GM12875 (cell line): ENCODE results near the gene SEMA4D.

Experiments
- H3K4me3 ChIP-seq: one replicate; pipeline ENCODE4 v1.5.1; 2011; ENCODE audit warnings: low read depth, low read length, control low read depth
- TF ChIP-seq, protein P1 (sequence below): IDR thresholded peaks from 2 replicates; pipeline ENCODE4 v1.5.1; 2011; ENCODE audit warnings: low read depth, mild to moderate bottlenecking, control low read depth, inconsistent platforms, low read length, moderate library complexity, borderline replicate concordance; ENCODE audit not compliant: insufficient read depth

Gene SEMA4D

DNA sequence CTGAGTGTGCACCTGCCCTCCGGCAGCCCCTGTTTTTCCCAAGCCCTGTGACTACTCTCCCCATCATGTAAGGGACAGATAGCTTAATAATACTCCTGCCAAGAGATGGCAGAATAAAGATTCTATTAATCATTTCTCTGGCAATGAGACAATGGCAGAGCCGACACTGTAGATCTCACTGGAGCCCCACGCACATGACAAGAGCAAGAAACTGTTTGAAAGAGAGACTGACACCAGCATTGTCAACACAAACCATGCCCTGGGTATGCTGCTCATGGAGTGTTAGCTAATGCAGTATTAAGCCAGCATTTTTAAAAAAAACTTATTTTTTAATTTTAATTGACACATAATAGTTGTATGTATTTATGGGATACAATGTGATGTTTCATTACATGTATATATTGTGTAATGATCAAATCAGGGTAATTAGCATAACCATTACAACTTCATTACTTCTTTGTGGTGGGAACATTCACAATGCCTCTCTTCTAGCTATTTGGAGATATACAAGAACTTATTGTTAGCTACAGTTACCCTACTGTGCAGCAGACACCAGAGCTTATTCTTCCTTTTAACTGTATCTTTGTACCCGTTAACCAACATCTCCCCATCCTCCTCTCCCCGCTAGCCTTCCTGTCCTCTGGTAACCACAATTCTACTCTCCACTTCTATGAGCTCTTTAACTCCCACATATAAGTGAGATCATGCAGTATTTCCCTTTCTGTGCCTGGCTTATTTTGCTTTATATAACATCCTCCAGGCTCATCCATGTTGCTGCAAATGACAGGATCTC lies 31.5 kb upstream of the SEMA4D start:
- H3K4me3 ChIP-seq = no peak overlapping the region
- TF ChIP-seq, protein P1, sequence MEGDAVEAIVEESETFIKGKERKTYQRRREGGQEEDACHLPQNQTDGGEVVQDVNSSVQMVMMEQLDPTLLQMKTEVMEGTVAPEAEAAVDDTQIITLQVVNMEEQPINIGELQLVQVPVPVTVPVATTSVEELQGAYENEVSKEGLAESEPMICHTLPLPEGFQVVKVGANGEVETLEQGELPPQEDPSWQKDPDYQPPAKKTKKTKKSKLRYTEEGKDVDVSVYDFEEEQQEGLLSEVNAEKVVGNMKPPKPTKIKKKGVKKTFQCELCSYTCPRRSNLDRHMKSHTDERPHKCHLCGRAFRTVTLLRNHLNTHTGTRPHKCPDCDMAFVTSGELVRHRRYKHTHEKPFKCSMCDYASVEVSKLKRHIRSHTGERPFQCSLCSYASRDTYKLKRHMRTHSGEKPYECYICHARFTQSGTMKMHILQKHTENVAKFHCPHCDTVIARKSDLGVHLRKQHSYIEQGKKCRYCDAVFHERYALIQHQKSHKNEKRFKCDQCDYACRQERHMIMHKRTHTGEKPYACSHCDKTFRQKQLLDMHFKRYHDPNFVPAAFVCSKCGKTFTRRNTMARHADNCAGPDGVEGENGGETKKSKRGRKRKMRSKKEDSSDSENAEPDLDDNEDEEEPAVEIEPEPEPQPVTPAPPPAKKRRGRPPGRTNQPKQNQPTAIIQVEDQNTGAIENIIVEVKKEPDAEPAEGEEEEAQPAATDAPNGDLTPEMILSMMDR = no peak

DNA sequence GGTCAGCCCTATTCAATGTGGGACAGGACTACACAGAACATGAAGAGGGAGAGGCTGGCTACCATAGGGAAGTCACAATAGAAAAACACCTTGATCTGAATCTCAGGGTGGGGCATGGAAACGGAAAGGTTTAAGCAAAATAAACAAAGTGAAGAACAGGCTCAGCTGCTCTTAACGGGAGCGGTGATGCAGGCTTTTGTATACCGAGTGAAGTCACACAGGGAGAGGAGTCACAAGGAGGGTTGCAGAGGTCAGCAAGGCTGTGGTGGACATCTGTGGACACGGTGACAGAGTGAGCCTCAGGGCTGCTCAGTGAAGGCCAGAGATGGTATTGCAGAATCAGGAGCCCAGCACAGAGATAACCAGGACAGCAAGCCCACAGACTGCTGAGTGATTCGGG lies 30.6 kb upstream of the SEMA4D start:
- no peak overlapping the region for H3K4me3 ChIP-seq
- TF ChIP-seq, protein P1 = no peak

DNA sequence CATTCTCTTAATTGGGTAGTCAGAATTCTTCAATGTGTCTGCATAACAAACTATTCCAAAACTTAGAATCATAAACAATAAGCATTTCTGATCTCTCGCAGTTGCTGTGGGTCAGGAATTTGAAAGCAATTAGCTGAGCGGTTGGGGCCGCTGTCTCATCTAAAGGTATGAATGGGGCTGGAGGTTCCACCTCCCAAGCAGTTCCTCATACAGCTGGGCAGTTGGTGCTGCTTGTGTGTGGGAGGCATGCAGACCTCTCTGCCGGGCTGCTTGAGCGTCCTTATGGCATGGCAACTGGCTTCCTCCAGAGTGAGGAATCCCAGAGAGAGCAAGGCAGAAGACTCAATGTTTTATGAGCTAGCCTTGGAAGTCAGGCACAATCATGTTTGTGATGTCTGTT lies 30.2 kb upstream of the SEMA4D start:
- H3K4me3 ChIP-seq = no peak overlapping the region
- TF ChIP-seq, protein P1 = no peak

DNA sequence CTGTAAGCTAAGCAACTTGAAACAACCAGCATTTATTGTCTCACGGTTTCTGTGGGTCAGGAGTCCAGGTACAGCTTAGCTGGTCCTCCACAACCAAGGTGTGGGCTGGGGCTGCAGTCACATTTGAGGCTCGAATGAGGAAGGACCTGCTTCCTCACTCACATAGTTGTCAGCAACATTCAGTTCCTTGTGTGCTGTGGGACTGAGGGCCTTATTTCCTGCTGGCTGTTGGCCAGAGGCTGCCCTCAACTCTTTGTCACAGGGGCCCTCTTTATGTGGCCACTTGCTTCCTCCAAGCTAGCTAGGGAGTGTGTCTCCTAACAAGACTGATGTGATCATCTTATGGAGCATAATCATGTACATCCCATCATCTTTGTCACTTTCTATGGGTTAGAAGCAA lies 29.2 kb upstream of the SEMA4D start:
- TF ChIP-seq, protein P1 = no peak
- no peak overlapping the region for H3K4me3 ChIP-seq

DNA sequence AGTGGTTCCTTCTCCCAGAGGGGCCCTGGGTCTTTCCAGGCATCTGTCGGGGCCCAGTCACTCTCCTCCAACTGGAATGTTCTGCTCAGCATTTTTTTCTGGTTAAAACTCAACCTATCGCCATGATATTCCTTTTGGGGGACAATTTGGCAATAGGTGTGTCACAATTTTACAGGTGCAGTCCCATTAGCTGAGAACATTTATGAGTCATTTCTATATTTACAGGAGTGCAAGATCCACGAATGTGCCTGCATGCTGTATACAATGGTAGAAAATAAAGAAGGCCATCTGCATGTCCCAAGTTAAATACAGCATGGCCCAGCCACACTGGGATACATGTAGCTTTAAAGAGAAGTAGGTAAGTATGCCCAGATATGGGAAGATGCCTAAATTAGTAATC lies 28.8 kb upstream of the SEMA4D start:
- TF ChIP-seq, protein P1 = no peak
- H3K4me3 ChIP-seq = no peak overlapping the region

DNA sequence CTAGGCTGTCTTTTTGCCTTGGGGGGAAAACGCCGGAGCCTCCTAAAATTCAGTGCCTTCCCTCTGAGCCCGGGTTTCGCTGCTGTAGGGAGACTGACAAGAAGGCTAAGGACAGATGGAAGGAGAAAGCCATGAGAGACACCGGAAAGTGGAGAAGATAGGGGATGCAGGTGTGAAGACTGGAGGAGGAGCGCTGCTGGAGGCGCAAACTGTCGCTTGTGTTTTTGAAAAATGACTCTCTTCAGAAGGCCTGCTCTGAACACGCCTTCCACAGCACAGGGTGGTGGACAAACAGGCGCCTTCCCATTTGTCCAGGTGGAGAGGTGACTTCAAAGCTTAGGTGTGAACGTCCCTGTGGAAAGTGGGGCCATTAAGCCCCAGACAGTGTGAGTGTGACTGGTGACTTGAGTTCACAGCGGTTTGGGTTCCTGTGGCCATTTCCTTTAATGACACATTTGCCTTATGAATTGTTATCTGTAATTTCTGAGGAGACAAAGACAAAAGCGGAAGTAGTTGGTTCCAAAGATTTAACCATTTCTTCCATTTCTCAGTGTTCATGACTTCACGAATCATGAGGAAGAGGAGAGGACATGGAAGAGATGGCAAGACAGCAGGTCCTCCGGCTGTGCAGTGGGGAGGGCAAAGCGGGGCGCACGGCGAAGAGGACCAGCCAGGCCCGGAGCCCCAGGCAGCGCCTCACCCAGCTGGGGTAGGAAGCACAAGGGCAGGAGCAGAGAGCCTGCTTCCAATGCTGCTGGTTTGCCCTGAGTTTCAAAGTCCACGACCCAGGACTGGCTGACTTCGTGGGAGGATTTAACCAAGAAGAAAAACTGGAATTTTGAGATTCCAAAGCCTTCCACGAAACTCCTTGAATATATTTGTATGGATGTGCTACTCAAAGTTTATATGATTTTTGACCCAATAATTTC lies 27.8 kb upstream of the SEMA4D start:
- no peak overlapping the region for H3K4me3 ChIP-seq
- TF ChIP-seq, protein P1 = no peak
